NCI-H510A treated with DMSO at 0.1 percent for 48 hours (cell line): ENCODE measurements around the gene ABCB1.
A peak's percentile ranks its signal among the peaks of the same experiment; 100 is the strongest.

Experiments
- DNase-seq: peaks from one replicate; lab custom pipeline; 2025; lab: John Stamatoyannopoulos, UW

The ABCB1 gene

DNA sequence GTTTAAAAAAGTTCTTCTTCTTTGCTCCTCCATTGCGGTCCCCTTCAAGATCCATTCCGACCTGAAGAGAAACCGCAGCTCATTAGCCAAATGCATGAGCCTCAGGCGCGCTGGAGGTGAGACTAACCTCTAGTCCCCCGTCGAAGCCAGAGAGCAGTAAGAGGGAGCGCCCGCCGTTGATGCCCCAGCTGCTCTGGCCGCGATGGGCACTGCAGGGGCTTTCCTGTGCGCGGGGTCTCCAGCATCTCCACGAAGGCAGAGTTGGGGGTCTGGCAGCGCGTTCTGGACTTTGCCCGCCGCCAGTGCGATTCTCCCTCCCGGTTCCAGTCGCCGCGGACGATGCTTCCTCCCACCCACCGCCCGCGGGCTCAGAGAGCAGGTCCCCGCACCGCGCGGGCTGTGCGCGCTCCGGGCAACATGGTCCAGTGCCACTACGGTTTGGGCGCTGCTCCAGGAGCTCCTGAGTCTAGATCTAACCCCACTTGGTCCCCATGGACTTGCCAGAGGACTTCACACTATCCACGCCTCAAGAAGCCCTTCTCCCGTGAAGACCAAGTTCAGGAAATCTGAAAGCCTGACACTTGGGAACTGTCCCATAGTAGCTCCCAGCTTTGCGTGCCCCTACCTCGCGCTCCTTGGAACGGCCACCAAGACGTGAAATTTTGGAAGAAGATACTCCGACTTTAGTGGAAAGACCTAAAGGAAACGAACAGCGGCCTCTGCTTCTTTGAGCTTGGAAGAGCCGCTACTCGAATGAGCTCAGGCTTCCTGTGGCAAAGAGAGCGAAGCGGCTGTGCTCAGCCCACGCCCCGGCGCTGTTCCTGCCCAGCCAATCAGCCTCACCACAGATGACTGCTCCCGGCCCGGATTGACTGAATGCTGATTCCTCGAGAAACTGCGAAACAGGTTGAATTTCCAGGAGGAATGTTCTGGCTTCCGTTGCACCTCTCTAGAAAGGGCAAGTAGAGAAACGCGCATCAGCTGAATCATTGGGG is at the start of gene ABCB1:
ABCB1 (minus strand) TSS at position 755 of the 995 bp plus-strand sequence; CDS start at position 55, 700 bp downstream.
- peak; percentile 26 for DNase-seq

DNA sequence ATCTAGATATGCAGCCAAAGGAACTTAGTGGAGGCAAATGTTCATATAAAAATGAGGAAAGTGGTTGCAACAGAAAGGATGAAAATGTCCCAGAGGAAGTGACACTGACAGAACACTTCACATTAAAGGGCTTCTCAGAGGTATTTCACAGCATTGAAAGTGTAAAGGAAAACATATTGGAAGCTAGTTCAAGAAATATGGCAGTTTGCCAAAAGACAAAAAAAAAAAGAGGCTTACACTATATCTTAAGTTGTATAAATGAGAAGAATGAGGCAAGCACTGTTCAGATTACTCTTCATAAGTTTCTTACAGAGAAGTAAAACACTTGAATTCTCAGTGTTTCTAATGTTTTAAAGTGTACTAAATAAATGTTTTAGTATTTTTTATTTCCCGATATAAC is 47.6 kb upstream of the ABCB1 start:
- DNase-seq, result no peak

DNA sequence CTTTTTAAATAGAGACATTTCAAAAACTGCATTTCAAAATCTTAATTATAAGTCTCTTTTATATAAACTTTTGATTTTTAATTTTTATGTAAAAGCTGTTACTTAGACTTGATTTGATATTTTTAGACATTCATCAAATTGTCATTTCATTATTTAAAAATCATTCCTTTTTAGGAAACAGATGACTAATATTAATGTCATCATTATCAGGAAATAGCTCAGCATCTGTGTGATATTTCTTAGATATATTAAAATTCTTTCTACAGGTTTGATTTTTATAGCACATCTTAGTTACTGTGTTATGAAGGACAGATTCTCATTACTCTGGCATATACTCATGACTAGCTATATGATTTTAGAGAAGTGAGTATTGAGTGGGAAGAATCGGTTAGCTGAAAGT is 44.8 kb upstream of the ABCB1 start:
- DNase-seq, result no peak

DNA sequence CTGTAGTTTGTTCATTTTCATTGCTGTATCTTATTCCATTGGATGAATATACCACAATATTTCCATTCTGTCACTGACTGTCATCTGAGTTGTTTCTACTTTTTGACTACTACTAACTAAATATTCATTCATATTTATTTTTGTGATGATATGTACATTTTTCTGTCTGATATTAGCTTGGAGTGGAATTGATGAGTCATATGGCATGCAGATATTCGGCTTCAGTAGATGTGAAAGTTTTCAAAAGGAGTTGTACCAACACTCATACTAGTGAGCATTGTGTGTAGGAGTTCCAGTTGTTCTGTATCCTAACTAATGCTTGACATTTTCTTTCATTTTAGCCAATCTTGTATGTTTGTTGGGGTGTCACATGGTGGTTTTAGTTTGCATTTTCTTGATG is 35.2 kb upstream of the ABCB1 start:
- no peak for DNase-seq

DNA sequence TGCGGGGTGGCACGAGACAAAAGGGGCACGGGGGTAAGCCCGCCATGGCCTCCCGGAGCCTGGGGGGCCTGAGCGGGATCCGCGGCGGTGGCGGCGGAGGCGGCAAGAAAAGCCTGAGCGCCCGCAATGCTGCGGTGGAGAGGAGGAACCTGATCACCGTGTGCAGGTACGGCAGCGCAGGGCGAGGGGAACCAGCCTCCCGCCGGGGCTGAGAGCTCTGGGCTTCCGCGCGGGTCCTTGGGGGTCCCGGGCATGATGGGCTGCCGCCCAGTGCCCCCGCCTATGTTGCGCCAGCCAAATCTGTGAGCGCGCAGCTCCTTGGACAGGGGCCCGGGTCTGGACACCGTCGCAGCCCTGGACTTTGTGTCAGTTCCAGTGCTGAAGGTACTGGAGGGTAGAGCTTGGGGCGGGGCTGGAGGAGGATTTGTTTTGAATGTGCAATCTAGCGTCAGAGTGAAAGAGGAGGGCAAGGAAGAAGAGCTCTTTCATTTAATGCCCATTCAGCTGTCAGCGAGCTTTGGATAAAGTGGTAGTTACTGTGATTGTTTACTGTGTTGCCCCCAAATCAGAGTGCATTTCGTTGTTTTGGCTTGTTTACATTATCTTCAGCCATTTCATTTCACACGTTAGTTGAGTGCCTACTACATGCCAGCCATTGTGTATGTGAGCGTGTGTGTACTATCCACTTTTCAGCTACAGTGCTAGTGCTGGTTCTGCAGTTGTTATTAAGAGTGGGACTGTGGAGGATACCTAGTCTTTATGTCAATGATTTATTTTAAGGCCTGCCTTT is 28.3 kb upstream of the ABCB1 start:
- peak; percentile 26 for DNase-seq

DNA sequence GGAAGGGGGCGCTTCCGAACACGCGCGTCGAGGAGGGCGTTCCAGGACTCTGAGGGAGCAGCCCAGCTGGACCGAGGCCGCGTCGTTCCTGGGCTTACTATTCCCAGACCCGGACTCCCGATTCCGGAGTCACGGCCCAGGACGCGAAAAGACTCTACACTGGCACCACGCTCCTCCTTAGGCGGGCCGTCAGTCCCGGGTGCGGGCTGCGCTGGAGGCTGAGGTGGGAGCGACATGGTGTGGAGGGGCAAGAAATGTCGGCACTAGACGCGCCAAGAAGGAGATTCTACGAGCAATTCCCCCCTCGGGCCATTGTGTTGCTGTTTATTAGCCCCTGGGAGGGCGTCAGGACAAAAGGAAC is 26.9 kb upstream of the ABCB1 start:
- no peak for DNase-seq

DNA sequence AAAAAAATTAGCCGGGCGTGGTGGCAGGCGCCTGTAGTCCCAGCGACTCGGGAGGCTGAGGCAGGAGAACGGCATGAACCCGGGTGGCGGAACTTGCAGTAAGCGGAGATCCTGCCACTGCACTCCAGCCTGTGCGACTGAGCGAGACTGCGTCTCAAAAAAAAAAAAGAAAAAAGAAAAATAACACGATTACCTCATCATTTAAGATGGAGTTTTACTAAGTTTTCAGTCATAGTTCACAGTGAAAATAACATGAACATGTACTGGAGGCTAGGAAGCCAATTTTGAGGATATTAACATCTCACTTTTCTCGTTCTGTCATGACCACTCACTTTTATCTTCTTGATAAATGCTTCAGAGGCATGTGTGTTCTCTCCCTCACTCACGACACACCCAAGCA is 24.4 kb upstream of the ABCB1 start:
- no peak for DNase-seq

DNA sequence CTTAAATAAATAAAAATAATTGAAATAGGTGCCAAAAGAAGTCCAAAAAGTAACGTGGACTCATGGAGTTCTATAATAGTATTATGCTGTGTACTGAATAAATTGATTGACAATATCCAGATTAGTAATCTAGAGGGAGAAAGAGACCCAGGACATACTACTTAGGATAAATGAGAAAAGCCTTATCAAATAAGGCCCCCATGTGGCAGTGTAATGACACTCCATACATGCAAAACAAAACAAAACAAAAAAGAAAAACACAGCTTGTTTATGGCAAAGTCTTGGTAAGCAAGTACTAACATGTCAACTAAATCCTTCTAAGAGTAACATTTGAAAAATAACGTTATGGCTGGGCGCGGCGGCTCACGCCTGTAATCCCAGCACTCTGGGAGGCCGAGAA is 23.9 kb upstream of the ABCB1 start:
- DNase-seq, result no peak

DNA sequence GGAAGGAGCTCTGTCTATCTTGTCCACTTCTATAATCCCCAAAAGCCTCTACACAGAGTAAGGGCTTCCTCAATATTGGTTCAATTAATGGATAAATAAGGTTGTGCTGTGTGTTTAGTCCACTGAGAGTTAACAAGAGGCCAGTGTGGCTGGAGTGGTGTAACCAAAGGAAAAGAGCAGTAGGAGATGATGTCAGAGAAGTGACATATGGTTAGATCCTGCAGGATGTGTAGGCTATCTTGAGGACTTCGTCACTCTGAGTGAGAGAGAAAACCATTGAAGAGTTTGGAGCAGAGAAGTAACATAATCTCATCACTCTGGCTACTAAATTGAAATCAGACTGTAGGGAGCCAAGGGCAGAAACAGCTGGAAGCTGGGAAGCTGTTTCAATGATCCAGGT is 14.5 kb upstream of the ABCB1 start:
- no peak for DNase-seq

DNA sequence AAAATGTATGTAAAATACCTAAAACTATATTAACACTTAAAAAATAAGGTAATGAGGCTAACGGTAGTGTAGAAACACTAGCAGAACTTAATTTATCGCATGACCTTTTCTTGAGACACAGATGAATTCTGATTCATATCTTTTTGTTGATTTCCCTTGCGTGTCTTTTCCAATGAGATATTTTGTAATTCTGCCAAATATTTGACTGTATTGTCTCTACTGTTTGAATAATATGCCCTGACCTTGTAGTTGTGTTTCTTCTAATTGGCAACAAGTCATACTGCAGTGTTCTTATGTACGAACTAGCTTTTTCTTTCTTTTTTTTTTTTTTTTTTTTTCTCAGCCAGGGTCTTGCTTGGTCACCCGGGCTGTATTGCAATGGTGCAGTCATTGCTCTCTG is 9.2 kb upstream of the ABCB1 start:
- no peak for DNase-seq

DNA sequence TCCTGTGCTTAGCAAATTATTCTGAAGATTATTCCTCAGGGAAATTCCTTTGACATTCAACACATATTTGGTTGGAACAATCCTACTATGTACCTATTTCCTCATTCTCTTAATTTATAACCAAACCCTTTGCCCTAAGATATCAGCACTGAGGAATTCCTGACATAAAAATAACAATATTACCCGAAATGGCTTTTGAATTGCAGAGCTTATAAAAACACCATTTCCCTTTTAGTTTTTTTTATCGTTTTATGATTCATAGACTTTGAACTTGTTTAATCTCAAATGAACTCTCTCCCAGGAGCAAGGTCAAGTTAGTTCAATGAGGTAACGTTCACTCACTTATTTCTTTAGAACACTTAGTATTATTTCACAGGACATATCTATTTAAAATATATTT is 7.7 kb upstream of the ABCB1 start:
- DNase-seq, result no peak

DNA sequence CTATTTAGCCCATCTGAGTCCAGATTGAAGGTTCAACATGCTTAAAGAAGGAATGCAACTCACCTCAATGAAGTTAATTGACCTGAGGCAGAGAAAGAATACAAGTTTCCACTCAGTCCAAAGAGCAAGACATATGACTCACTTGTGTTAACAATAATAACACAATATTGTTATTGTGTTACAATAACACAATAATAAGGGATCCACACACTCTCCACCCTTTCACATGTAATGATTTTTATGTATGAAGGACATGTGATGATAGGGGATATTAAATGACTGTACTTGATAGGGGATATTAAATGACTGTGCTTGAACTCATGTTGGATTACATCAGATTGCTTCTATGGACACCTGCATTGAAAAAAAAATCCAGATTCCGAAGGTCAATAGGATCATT is 3.6 kb upstream of the ABCB1 start:
- no peak for DNase-seq

DNA sequence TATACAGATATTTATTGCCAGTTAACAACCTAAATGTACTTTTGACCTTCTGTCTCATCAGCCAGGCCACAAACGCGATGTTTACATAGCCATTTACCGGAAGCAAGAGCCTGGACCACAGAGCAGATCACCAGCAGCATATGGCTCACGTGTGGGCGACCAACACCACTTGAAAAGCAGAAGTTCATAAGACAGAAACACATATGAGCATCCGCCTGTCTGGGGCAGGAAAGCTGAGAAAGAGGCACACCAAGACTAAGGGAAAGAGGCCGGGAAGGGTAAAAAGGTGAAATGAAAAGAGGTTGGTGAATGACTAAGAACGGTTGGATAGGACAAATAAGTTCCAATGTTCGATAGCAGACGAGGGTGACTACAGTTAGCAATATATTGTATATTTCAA is 1.3 kb downstream of the ABCB1 start:
- peak; percentile 52 for DNase-seq

DNA sequence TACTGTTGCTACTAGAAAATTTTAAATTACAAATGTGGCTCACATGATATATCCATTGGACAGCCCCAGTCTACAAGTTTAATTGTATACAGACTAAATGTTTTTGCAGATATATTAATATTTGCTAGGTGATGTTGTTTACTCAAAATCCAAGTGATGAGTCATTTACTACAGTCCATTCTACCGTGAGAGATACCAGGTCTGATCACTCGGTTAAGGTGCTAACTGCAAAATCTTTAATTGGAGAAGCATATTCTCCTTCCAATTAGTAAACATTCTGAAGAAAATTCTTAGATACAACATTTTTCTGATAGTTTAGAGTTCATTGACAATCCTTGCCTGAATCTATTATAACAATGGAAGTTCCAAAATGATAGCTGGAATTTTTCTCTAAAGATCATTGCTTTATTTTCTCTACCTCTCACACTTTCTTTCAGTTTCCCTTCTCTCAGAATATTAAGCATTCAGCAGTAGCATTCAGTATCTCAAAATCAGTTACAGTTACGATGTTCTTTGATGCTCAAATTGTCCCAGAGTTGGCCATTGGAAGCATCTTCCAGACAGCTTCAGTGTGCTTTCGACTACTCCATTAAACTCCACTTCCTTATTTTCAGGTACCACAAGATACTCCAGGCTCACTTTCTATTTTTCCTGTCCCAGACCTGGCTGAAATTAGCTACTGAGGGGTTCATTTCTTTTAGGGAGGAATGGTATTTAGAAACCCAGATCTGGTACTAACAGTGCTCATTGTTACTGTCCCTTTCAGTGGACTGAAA is 2.3 kb downstream of the ABCB1 start:
- no peak for DNase-seq

DNA sequence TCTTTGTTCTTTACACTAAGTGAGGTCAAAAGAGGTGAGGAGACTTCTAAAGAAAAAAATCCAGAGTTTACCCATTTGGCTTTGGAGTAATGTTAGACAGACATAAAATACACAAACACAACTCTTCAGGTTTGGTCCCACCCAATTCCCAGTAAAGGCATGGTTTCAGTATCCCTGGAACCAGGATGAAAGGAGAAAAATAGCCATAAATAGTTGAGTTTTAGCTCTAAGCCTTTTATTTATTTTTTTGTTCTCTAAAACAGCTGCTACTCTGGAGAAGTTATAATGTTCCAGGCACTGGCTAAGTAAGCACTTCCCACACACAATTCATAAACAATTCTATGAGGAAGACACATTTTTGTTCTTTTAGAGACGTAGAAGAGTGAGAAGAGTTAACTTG is 4.0 kb downstream of the ABCB1 start:
- DNase-seq, result no peak

DNA sequence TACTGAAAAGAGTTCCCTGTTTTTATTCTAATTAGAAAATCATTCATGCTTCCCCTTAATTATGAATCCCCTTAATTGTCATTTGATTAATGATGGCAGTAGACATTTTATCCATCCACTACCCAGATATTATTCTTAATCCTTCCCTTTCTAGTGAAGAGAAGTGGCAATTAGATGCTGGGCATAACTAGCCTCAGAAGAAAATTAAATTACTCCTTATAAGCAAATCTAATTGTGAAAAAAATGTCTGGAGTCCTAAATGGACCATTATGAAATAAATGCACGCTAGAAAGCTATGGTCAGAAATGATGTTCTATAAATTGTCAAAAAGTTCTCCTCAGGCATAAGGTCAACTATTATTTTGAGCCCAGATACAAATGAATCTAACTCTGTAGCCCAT is 4.5 kb downstream of the ABCB1 start:
- DNase-seq, result no peak

DNA sequence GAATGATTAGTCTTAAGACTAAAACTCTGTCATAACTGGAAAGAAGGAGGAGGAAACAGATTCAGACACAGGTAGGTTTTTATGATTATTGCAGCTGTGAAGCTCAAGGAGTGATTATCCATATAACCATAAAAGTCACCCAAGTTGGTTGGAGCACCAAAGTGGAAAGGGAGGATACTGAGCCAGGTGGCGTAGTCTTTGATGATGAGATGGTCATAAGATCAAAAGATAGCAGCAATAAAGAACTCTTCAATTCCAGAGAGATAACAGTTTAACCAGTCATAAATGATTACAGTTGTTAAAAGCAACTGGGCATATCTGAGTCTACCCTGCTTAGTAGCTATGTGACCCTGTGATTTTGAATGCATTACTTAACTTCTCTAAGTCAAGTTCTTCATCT is 8.4 kb downstream of the ABCB1 start:
- no peak for DNase-seq

DNA sequence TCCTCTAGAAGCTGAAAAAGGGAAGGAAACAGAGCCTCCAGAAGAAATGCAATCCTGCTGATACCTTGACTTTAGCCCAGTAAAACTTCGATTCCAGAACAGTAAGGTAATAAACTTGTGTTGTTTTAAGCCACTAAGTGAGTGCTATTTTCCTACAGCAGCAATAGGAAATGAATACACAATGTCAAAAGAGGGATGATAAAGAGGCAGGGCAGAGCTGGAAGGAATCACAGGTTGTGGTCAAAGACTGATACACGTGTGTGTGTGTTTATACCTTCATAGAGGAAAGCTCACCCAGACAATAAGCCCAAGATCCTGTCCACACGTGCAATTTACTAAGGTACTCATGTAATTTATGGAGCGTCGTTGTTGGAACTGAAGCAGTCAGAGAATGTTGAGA is 9.5 kb downstream of the ABCB1 start:
- no peak for DNase-seq

DNA sequence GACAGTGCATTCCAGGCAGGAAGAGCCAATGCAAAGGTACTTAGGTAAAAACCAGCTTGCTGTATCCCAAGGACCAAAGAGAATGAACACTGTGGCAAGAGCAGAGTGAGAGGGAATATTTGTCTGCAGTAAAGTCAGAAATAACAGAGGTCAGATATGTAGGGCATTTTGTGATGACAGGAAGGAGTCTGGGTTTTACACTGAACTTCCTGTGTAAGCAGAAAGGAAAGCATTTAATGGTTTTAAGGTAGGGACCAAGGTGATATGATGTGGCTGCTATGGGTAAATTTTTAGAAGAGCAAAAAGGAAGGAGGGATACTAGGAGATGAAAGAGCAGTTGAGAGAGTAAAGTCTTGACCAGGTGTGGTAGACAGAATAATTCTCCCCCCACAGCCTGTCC is 10.1 kb downstream of the ABCB1 start:
- no peak for DNase-seq

DNA sequence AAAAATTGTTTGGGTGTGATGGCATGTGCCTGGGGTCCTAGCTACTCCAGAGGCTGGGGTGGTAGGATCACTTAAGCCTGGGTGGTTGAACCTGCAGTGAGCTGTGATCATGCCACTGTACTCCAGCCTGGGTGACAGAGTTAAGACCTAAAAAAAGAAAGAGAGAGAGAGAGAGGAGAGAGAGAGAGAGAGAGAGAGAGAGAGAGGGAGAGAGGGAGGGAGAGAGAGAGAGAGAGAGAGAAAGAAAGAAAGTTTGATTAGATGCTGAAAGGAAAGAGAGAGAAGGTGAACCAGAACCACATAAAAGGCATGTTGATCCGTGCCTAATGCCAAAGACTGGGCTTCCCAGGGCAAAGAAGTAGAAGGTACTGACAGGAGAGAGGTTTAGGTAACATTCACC is 11.1 kb downstream of the ABCB1 start:
- DNase-seq, result no peak

DNA sequence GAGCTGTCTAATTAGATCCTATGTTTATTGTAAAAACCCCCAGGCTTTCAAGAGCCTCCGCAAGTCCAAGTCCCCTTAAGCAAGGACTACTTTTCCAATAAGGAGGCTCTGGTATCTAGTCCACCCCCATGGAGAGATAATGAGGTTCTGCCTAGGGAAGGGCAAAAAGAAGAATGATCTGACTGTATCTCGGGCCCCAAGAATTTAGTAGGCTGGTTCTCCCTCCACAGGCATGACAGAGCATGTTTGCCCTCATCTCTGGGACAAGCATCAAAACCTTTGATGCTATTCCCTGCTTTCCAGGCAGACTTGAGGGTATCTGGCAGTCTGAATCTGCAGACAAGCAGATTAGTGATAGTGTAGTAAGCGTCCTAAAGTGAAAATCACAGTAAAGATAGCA is 19.0 kb downstream of the ABCB1 start:
- no peak for DNase-seq

DNA sequence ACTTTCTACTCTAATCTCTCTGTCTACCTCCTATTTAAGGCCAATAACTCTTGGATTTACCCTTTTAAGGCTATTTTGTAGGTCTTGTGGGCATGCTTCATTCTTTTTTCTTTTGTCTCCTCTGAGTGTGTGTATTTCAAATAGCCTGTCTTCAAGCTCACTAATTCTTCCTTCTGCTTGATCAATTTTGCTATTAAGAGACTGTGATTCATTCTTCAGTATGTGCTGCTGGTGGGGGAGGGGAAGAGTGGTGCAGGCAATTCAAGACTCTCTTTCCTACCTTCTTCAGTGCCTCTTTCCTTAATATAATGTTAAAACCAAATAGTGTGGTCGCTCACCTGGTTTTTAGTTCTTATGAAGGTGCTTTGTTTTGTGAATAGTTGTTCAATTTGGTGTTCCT is 20.0 kb downstream of the ABCB1 start:
- DNase-seq, result no peak

DNA sequence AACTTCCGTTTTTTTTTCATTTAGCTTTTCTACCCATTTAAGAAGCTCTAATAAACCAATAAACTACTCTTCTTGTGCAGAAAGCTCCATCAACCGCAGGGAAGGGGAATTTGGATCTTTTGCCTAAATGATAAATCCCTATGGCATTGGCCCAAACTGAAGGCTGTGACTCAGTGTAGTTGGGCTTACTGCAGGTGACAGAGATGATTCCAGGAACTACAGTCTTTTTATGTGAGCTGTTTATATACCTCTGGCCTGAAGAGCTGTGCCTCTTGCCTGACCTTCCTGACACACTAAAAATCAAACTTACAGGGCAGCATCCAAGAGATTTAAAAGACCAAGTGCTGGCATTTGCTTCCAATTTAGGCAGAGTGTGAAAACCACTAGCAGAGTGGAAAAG is 25.2 kb downstream of the ABCB1 start:
- DNase-seq, result no peak
